ENCODE data around the gene ALG13.
"Not testable (repeated sequence)": the region's sequence is repeated elsewhere in the genome, so short reads cannot be mapped to it uniquely, and the experiment has no call there.

The ALG13 gene

GRCh38 chrX:111680988-111681779 lies at the start of gene ALG13:
TSS of gene ALG13 (plus strand) at chrX:111681170. CDS start at chrX:111681219, 49 bp downstream.
- TF ChIP-seq CTCF (conservative IDR thresholded peaks at IDR 0.05): peak; percentile 77
- TF ChIP-seq ZFX (IDR thresholded peaks at IDR 0.05): no peak

GRCh38 chrX:111634823-111635729 lies 45.9 kb upstream of the ALG13 start:
- TF ChIP-seq ZFX (IDR thresholded peaks at IDR 0.05) (no peak), CTCF (conservative IDR thresholded peaks at IDR 0.05) (no peak)
- H3K27ac ChIP-seq: no peak overlapping the region

More at GRCh38 chrX:111680988-111681779, at the start of gene ALG13:
- H3K27ac ChIP-seq: peak within 1 kb of the TSS; percentile 99

GRCh38 chrX:111641969-111642368 lies 39.0 kb upstream of the ALG13 start:
- TF ChIP-seq ZFX (IDR thresholded peaks at IDR 0.05): no peak
- no peak for TF ChIP-seq CTCF (conservative IDR thresholded peaks at IDR 0.05)
- H3K27ac ChIP-seq: no peak overlapping the region

GRCh38 chrX:111645165-111645564 lies 35.8 kb upstream of the ALG13 start:
- not testable (repeated sequence) for H3K27ac ChIP-seq

- no peak overlapping the region for H3K27ac ChIP-seq
- TF ChIP-seq ZFX (IDR thresholded peaks at IDR 0.05): no peak
- no peak for TF ChIP-seq CTCF (conservative IDR thresholded peaks at IDR 0.05)
These were observed 35.4 kb upstream of the ALG13 start for GRCh38 chrX:111645607-111646006.

- H3K27ac ChIP-seq: no peak overlapping the region
- TF ChIP-seq ZFX (IDR thresholded peaks at IDR 0.05) (no peak), CTCF (conservative IDR thresholded peaks at IDR 0.05) (no peak)
These were observed 34.5 kb upstream of the ALG13 start for GRCh38 chrX:111646515-111646914.

GRCh38 chrX:111648802-111649201 lies 32.2 kb upstream of the ALG13 start:
- TF ChIP-seq CTCF (conservative IDR thresholded peaks at IDR 0.05): no peak
- no peak for TF ChIP-seq ZFX (IDR thresholded peaks at IDR 0.05)

More at GRCh38 chrX:111648802-111649201, 32.2 kb upstream of the ALG13 start:
- no peak overlapping the region for H3K27ac ChIP-seq

All from C4-2B (cell line).